DOHH2 (cell line): Measurements from ENCODE around the gene IL10RA.

ENCODE experiments used
- EZH2phosphoT487 ChIP-seq: fragments of 200-600 bp; sonication (generic); IDR thresholded peaks from 2 replicates; pipeline ENCODE4 v1.6.1; 2017; ENCODE audit warnings: borderline replicate concordance, mild to moderate bottlenecking, antibody characterized with exemption, low read length, moderate library complexity, mixed read lengths
- TF ChIP-seq, protein P1 (sequence below): fragments of 200-600 bp; sonication (generic); IDR thresholded peaks from one replicate; pipeline ENCODE4 v1.5.1; 2014; ENCODE audit warnings: antibody characterized with exemption, mild to moderate bottlenecking, low read depth, low read length; ENCODE audit not compliant: poor library complexity, severe bottlenecking

DNA sequence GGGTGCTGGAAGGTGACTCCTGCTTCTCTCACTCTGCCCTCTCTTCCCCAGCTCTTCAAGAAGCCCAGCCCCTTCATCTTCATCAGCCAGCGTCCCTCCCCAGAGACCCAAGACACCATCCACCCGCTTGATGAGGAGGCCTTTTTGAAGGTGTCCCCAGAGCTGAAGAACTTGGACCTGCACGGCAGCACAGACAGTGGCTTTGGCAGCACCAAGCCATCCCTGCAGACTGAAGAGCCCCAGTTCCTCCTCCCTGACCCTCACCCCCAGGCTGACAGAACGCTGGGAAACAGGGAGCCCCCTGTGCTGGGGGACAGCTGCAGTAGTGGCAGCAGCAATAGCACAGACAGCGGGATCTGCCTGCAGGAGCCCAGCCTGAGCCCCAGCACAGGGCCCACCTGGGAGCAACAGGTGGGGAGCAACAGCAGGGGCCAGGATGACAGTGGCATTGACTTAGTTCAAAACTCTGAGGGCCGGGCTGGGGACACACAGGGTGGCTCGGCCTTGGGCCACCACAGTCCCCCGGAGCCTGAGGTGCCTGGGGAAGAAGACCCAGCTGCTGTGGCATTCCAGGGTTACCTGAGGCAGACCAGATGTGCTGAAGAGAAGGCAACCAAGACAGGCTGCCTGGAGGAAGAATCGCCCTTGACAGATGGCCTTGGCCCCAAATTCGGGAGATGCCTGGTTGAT lies 12.6 kb downstream of the IL10RA start:
- TF ChIP-seq EZH2phosphoT487 = no peak
- TF ChIP-seq, protein P1, sequence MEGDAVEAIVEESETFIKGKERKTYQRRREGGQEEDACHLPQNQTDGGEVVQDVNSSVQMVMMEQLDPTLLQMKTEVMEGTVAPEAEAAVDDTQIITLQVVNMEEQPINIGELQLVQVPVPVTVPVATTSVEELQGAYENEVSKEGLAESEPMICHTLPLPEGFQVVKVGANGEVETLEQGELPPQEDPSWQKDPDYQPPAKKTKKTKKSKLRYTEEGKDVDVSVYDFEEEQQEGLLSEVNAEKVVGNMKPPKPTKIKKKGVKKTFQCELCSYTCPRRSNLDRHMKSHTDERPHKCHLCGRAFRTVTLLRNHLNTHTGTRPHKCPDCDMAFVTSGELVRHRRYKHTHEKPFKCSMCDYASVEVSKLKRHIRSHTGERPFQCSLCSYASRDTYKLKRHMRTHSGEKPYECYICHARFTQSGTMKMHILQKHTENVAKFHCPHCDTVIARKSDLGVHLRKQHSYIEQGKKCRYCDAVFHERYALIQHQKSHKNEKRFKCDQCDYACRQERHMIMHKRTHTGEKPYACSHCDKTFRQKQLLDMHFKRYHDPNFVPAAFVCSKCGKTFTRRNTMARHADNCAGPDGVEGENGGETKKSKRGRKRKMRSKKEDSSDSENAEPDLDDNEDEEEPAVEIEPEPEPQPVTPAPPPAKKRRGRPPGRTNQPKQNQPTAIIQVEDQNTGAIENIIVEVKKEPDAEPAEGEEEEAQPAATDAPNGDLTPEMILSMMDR = no peak
